ENCODE results near the gene PIAS4.

DNA sequence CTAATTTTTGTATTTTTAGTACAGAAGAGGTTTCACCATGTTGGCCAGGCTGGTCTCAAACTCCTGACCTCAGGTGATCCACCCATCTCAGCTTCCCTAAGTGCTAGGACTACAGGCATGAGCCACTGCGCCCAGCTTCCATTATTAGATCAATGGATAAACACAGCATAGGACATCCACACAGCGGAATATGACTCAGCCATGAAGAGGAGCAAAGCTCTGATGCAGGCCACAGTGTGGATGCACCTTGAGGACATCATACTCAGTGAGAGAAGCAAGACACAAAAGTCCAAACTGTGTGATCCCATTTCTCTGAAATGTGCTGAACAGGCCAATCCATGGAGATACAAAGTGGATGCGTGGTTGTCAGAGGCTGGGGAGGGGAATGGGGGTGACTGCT is 64.1 kb downstream of the PIAS4 start:
- TF ChIP-seq, protein P1, sequence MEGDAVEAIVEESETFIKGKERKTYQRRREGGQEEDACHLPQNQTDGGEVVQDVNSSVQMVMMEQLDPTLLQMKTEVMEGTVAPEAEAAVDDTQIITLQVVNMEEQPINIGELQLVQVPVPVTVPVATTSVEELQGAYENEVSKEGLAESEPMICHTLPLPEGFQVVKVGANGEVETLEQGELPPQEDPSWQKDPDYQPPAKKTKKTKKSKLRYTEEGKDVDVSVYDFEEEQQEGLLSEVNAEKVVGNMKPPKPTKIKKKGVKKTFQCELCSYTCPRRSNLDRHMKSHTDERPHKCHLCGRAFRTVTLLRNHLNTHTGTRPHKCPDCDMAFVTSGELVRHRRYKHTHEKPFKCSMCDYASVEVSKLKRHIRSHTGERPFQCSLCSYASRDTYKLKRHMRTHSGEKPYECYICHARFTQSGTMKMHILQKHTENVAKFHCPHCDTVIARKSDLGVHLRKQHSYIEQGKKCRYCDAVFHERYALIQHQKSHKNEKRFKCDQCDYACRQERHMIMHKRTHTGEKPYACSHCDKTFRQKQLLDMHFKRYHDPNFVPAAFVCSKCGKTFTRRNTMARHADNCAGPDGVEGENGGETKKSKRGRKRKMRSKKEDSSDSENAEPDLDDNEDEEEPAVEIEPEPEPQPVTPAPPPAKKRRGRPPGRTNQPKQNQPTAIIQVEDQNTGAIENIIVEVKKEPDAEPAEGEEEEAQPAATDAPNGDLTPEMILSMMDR (IDR thresholded peaks at IDR 0.05) = no peak
- TF ChIP-seq POLR2AphosphoS5 (IDR thresholded peaks at IDR 0.05) (no peak), POLR2A (IDR thresholded peaks at IDR 0.05) (no peak)
